Activated CD4-positive, alpha-beta T cell treated with anti-CD3 and anti-CD28 coated beads for 48 hours (primary cell): ENCODE measurements around the gene UBE2D2.
A peak's percentile ranks its signal among the peaks of the same experiment; 100 is the strongest.

Experiments
- DNase-seq: peaks from one replicate; pipeline ENCODE4 v3.0.0-alpha.2; 2020

Gene UBE2D2

DNA sequence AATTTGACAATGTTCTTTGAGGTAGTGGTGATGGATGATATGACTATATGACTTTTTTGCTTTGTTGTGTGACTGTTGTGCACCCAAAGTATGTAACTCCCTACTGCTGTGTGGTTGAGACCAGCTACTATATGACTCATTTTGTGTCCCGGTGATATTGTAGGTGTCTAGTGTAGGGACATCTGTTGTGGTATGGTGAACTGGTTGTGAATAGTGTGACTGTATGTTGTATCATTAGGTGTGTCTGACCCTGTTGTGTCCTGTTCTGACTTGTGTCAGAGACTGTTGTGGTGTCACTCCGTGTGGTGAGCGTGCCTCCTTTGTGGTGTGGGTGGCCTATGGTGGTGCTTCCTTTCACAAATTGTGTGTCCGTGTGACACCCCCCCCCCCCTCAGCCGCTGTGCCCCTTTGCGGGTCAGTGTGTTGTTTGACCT, 75.9 kb downstream of the UBE2D2 start:
- DNase-seq = peak; percentile 62

DNA sequence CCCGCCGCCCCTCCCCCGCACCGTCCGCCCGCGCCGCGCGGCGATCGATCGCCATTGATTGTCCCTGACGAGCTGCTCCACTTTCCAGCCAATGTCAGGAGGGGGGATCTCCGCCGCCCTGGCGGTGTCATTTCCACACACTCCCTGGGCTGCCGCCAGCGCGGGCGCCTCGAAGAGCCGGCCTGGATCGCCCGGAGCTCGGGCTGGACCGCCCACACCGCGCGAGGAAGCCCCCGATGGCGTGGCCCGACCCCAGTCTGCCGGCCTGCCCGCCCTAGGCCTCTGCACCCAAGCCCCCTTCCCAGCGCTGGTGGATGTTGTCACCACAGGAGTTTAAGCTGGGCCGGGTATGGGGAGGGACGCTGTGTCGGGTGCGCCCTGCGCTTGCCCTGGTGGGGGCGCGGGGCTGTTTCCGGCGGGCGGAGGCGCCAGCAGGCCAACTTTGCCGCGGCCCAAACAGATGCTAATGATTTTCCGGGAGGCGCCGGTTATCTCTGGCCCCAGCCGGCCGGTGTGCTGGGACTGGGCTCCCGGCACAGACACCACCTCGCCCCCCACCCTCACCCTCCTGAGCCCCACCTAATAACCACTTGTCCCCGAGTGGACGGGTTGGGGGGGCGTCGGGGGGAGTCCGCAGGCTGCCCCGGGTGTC, 76.4 kb downstream of the UBE2D2 start:
- DNase-seq = peak; percentile 59

DNA sequence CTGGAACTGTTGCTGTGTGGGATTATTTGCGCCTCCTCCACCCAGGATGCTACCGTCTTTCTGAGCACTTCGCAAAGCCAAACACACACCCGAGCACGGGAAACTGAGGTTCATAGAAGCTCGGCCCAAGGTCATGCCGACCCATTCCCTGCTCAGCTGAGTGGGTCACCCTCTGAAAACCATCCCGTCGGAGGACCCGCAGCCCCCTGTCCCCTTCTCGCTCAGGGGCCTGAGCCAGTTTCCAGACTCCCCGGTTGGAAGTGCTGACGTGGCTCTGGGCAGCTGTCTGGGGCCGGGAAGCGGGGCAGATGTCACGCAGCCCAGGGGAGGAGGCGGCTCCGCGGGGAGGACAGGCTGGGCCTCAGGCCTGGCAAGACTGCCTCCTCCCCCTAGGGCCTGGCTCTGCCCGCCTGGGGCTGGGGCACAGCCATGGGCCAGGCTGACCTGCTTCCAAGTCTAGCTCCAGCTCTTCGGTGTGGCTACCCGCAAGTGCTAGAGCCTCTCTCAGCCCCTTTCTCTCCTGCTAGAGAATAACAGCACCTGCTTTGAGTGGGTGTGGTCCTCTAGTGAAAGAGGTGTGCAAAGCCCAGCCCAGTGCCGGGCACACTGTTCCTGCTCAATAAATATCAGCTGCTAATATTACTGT, 77.1 kb downstream of the UBE2D2 start:
- peak; percentile 9 for DNase-seq

DNA sequence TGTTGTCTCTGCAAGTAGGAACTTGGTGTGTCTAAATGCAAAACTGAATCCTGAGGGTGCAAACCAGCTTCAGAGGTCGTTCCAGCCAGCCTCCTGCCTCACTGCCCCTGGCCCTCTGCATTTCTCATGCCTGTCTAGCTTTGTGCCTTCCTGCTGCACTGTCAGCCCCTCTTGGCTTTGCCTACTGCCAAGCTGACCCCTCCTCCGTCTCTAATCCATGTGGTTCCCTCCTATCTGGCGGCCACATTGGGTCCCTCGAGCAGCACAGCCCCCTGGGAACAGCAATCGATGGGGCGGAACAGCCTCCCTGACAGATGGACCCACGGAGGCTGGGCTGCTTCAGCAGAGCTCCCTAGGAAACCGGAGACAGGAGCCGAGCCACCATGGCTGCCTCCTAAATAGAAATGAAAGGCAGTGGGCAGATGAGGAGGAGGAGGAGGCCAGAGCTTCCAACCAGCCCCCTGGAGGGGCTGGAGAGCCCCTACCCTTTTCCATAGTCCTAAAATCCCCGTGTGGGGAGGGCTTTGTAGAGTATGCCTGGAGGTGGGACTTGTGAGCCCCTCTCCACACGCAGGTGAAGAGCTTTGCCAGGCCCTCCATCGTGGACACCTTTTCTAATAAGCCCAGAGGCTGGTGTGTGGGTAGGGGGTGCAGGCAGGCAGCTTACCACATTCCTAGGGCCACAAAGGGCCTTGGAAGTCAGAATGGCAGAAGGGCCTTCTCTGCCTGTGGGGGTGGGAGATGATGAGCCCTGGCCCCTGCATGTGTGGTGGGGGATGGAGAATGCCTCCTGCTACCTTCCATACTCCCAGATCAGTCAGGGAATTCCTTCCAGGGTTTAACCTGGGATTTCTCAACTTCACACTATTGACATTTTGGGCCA, 77.8 kb downstream of the UBE2D2 start:
- peak; percentile 2 for DNase-seq

DNA sequence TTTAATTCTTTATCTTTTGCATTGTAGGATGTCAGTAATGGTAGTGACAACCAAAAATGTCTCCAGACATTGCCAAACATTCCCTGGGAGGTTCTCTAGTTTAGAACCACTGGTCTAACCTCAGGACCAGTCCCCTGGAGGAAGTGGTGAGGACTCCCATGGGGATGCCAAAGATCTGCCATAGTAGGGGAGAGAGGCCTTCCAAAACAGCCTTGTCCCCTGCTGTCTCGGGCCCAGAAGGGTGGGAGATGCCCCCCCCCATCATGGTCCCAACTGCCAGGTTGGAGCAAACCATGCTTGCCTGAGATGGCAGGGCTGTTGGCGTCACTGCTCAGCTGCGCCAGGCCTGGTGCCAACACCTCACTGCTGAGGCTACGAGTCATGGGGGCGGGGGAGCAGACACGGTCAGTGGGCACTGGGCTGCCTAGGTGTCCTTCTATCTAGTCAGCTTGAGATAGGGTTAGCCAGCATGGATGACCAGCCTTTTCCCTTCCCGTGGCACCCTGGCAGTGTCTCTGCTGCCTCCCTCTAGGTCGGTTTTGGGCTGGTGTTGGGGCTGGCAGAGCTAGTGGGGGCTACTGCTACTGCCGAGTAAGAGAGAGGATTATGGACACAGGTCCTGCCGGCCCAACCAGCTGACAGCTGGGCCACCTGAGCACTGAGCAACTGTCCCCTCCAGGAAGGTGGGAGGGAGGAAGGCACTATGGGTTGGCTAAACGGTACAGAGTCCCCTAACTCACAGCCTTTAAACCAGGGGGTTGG, 78.7 kb downstream of the UBE2D2 start:
- DNase-seq = peak; percentile 15

DNA sequence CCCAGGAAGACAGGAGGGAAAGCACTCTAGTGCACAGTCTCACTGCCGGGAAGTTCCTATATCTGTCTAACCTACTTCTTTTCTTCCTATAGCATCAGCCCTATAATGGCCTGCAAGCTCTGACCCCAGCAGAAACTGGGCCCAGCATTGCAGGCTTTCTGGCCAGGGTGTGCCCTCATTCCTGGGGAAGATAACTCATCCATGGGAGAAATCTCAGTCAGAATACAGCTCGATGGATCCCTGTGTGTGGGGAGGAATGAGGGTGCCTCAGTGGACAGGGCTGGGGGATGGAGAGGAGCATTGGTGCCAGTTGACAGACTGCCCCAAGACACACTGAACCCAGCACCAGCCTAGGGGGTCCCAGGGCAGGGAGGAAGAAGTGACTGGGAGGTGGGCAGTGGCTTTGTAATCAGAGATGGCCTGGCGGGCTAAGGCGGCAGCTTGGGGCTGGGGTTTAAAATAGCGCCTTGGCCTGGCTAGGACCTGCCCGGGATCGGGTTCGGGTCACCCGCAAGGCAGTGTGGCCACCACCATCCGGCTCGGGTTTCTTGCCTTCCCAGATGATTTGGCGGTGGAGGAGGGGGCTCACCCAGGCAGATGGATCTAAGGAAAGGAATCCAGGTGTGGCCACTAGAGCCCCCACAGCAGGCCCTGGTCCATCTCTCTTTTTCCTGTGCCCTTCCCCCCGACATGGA, 79.4 kb downstream of the UBE2D2 start:
- DNase-seq = peak; percentile 2

DNA sequence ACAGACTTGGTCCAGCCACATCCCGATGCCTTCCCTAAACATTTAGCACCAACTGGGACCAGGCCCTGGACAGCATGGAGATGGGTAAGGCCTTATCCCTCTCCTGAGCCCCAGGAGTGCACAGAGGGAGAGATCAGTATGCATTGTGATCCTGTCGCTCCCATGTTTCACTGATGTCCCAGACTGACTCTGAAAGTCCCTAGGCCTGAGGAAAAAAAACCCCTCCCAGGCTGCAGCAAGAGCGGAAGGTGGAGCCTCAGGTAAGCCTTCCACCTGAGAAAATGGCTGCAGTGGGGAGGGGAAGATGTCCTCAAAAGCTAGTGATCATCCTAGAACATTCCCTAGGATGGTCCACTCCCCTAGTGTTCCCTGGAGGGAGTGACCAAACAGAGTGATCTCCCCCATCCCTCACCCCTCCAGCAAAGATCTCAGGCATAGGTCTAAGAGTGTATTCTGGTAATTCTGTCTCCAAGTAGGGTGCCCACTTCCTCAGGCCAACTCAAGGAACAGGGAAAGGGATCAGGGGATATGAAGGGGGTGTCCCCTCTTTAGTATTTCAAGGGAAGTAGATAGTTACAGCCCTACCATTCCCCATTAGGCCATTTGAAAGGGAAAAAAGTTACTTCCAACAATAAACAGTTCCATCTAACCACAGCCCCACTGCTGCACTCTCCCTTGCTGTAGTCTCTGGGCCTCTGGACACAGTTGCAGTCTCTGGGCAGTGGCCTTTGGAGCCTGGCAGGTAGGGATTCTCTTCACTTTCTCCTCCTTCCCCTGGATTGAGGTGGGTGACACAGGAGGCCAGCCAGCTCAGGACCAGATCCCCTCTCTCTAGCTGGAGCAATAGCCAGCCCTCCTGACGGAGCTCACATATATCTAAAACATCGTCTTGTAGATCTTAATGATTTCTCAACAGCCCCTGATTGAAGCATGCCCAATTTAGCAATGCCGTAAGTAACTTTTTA, 80.3 kb downstream of the UBE2D2 start:
- DNase-seq = peak; percentile 1

DNA sequence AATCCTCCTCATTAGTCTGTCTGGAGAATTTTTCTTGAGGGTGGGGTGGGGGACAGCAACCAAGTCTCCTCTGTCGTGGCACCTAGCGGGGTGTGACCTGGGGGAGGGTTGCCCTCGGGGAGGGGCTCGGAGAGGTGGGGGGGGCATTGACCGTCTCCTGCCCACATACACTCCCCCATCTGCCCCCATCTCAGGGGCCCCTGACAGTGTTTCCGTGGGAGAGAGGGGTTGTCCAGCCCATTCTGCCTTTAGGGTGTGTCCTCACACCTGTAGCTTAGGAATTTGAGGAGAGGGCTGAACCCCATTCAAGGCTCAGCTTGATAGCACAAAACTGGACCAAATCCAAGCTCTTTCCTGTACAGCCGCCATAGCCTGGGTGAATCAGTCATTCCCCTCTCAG, 81.1 kb downstream of the UBE2D2 start:
- peak; percentile 0 for DNase-seq

DNA sequence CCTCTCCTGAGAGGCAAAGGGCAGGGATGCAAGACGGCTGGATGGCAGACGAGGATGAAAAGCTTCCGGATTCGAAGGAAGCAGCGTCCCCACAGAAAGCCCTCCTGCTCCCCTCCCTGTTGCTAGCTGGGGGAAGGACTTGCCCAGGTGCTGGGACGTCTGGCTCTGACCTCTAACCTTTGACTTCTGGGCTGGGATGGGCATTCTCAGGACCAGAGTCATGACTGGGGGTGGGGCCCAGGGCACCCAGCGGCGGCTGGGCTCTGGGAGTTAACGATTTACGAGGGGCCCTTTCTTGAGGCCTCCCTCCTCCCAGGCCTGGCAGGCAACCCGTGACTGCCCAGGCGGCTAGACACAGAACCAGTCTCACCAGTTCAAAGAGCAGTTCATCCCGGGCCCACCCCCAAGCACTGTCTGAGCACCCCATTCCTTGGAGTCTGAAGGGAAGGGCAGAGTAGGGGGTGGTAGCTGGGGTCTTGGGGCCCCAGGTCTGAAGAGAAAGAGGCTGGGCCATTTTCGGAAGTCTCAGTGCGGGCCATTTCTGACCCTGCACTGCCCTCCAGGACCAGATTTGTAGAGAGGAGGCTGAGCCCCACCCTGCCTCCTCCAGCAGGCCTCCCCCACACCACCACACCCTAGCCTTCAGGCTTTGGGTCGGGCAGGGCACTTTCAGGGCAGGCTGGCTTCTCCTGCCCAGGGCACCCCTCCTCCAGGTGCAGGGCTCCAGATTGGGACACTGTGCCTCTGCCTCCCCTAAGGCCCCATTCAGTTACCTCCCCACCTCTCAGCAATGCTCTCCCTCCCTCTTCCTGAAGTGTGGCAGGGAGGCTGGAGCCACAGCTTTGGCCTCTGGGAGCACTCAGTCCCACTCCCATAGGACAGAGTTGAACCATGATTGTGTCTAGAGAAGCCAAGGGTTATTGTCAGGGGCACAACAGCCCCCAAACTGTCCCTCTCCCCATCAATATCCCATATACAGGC, 82.0 kb downstream of the UBE2D2 start:
- DNase-seq = no peak

DNA sequence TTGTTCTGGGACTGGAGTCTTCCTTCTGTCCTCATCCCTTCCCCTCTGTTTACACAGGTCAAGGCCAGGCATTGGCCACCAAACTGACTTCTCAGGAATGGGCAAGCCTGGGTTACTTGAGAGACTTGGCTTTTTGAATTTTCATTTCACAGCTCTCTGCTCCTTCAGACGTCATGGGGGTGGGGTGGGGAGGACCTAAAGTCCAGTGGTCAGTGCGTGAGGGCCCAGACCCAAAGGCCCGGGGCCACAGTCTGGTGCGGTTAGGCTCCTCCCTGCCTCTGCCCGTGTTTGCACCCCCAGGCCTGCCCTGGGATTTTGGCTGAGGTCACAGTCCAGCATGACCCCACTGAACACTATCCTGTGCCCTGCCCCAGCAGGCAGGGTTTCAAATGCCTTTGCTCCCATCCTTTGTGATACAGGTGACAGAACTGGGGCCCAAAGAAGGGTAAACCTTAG, 82.9 kb downstream of the UBE2D2 start:
- no peak for DNase-seq

DNA sequence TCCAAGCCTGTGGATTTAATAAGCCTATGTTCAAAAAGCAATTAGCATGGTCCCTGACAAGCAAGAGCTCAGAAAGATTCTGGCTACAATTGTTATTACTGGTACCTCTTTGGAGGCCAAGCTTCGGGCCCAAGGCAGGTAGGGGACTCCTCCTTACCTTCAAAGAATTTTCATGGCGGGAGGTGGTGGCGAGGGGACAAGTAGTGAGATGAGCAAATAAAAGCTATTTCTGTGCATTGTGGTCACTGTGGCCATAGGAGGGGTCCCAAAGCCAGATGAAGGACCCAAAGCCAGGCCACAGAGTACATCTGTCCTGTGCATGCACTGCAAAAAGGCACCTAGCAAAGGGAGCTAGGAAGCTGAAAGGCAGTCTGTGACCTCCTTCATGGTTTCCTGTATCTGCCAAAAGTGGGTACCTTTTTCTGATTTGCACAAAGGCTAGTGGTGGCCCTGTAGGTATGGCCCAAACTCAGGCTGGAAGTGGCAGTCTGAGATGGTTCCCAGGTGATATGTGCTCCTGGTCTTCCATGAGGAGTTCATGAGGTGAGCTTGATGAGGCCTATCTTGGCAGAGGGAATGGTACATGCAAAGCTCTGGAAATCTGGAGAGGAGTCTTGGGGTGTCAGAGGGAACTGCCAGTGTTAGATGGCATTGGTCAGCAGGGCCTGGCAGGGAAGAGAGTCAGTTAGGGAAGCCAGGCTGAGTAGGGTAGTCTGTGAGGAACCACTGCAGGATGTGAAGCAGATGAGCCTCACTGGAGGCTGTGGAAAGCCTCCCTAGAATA, 83.7 kb downstream of the UBE2D2 start:
- no peak for DNase-seq

DNA sequence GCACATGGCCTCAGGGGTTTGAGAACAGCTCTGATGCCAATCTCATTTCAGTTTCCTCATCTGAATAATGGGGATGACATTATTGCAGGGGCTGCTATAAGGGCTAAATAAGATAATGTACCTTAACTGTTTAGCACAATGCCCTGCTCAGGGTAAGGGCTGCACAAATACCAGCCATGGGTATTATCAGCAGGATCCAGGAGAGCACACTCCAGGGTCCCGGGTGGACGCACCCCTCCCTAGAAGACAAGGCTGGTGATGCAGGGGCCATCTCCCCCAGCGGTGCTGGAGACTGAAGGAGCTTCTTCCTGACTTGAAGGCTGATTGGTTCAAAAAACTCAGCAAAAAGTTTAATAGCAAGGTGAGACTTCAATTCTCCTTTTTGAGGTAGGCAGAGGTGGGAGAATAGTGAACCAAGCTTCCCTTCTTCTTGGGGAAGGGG, 84.3 kb downstream of the UBE2D2 start:
- no peak for DNase-seq

DNA sequence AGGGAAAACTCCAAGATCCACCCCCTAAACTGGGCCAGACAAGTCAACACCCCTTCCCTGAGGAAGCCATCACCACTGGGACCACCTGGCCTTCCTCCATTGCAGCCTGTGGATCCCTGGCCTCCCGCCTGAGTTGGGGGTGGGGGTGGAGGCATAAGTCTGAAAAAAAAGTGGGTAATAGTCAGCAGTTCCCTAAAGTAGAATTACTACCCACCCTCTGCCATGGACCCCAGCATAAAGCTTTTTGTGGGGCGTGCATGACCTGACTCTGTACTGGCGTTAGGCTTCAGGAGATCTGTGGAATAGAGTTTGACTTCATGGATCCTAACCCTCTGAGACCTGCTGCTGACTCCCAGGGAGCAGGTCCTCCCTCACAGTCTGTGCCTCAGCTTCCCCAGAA, 85.0 kb downstream of the UBE2D2 start:
- DNase-seq = no peak

DNA sequence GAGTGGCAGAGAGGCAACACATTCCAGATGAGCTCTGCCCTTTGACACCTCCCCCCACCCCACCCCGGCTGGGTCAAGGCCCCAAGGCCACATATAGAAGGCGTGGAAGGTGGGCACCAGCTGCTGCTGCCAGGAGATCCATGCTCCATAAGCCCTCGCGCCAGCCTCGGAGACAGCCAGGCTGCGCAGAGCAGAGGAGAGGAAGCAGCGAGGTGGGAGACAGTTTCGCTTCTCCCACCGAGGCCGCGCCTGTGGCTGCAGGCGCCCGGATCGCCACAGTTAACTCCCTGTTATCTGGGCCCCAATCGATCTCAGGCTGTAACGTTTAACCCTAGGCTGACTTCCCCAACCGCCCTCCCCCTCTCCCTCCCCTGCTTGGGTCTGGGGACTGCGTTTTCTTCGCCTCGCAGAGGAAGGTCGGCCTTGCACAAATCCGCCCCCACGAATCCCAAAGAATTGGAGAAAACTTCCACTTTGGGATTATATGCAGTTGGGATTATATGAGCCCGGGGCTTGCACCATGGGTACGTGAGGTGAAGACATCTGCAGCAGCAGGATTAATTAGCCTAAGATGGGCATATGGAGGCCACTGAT, 85.9 kb downstream of the UBE2D2 start:
- no peak for DNase-seq

DNA sequence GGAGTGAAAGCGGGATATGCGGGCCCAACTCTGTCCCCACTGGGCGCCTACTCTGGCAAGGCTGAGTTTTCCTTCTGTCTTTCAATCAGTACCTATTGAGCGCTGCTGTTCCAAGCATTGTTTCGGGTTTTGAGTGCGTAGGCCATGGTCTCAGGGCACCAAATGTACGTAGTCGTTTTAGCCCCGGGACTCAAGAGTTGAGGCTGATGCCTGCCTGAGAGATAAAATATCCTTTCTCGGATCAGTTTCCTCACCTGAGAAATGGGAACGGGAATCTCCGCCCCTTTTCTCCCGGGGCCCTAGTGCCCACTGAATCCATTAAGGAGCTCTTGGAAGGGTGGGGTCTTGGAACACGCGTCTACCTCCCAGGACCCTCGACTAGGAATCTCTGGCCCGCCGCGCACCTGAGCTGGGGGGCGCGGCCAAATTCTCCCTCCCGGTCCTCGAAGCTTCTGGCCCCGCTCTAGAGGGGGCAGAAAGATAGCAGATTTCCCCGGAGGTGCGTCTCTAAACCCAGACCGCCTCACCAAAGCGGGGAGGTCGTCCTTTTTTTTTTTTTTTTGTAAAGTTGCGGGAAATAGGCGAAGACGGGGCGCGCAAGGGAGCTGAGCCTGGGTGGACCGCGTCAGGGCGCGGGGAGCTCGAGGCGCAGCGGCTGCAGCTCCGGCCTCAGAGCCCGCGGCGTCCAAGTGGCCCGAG, 86.5 kb downstream of the UBE2D2 start:
- no peak for DNase-seq

DNA sequence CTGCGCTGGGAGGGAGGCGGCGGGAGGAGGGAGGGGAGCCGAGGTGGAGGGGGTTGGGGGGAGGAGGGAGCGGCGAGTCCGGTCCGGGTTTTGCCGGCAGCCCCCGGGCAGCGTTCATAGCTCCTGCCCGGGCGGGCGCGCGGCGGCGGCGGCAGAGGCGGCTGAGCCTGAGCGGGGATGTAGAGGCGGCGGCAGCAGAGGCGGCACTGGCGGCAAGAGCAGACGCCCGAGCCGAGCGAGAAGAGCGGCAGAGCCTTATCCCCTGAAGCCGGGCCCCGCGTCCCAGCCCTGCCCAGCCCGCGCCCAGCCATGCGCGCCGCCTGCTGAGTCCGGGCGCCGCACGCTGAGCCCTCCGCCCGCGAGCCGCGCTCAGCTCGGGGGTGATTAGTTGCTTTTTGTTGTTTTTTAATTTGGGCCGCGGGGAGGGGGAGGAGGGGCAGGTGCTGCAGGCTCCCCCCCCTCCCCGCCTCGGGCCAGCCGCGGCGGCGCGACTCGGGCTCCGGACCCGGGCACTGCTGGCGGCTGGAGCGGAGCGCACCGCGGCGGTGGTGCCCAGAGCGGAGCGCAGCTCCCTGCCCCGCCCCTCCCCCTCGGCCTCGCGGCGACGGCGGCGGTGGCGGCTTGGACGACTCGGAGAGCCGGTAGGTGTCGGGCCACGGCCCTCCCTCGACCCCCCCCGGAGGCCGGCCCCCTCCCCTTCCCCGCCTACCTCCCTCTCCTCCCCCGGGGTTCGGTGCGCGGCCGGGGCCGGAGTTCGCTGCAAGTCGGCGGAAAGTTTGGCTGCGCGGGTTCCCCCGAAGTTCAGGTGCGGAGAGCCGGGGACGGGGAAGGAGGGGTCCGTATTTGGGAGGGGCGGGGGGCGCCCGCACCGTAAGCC, 87.3 kb downstream of the UBE2D2 start, which contains the start of gene CXXC5:
TSS of gene CXXC5 (plus strand) at position 145 of the 877 bp plus-strand sequence. CDS start 32,175 bp downstream, outside the sequence.
- DNase-seq = peak; percentile 63
